Heart right ventricle (tissue), 16 donors: ENCODE results near the gene PPM1E. TPM values are rescaled to one million over a fixed set of nuclear protein-coding genes. Genes with fewer than 3 reads are reported as not detected.

Experiments used
- ATAC-seq, 8 donors: fragments of 200-7000 bp; cut with Tn5 transposase; one replicate each; pipeline ENCODE4 v1.9.1; 2020; ENCODE audit warnings: mild to moderate bottlenecking in 8 of 8, moderate library complexity in 8 of 8, moderate number of reproducible peaks in 1 of 8
- DNase-seq, 2 donors: peaks; one replicate each; pipeline ENCODE4 v3.0.0-alpha.2; 2020
- H3K27ac ChIP-seq, 10 donors: fragments of 200-600 bp; sonication (generic) in 2 of 10; one replicate each; pipeline versions ENCODE4 v1.5.0 to v1.8.0; 2020 to 2022; ENCODE audit warnings: mild to moderate bottlenecking in 3 of 10
- H3K27me3 ChIP-seq, 7 donors: fragments of 200-600 bp; one replicate each; pipeline ENCODE4 v1.8.0; 2021 to 2022; ENCODE audit warnings: mild to moderate bottlenecking in 2 of 7
- H3K36me3 ChIP-seq, 9 donors: fragments of 200-600 bp; sonication (generic) in 1 of 9; one replicate each; pipeline versions ENCODE4 v1.5.0 to v1.8.0; 2020 to 2022; ENCODE audit warnings: mild to moderate bottlenecking in 2 of 9
- H3K4me1 ChIP-seq, 9 donors: fragments of 200-600 bp; sonication (generic) in 1 of 9; one replicate each; pipeline versions ENCODE4 v1.5.0 to v1.8.0; 2020 to 2022; ENCODE audit warnings: mild to moderate bottlenecking in 4 of 9
- H3K4me3 ChIP-seq, 10 donors: fragments of 200-600 bp; sonication (generic) in 2 of 10; one replicate each; pipeline versions ENCODE4 v1.5.0 to v1.8.0; 2020 to 2022; ENCODE audit warnings: mild to moderate bottlenecking in 7 of 10, moderate library complexity in 2 of 10
- H3K9me3 ChIP-seq, 11 donors: fragments of 200-600 bp in 10 of 11; sonication (generic) in 2 of 11; one replicate each; pipeline versions ENCODE4 v1.5.0 to v1.8.0; 2013 to 2022; ENCODE audit warnings: mild to moderate bottlenecking in 2 of 11, control low read depth in 1 of 11, moderate library complexity in 1 of 11
- WGBS, 2 donors: extraction: QIAGEN DNeasy Blood & Tissue Kit; methylation state at CpG; one replicate each; pipeline ENCODE4 v1.1.7; 2013; ENCODE audit warnings: inconsistent platforms in 1 of 2; 5-methylcytosine and 5-hydroxymethylcytosine counted together
- intact Hi-C, 10 donors: fragments of 100-400 bp; cut with DNase I; formaldehyde crosslinking; loops; one replicate each; pipeline versions ENCODE4 v1.11.1 to v1.14.2; 2022
- polyA plus RNA-seq, 2 donors: library from polyadenylated mRNA; stranded (reverse); fragments of 200-250 nt; gene quantifications; one replicate each; pipeline ENCODE4 v1.2.3, GENCODE V29; 2013
- total RNA-seq, 10 donors: library from RNA; stranded (reverse); fragmentation: NEBNext Ultra II Directional in 3 of 10; extraction: Animal tissue kit (Norgen Biotek cat#: 25700) in 3 of 10; gene quantifications; one replicate each; pipeline versions ENCODE4 v1.2.1 to v1.2.4, GENCODE V29; 2021 to 2023
- TF ChIP-seq, protein P1 (sequence below), 9 donors: fragments of 200-600 bp; sonication (generic) in 2 of 9; IDR thresholded peaks; one replicate each; pipeline versions ENCODE4 v1.5.0 to v1.8.0; 2021 to 2022; ENCODE audit warnings: antibody characterized with exemption in 9 of 9, mild to moderate bottlenecking in 5 of 9, moderate library complexity in 1 of 9
- donor health status: Arrhythmogenic right ventricular cardiomyopathy.
- donor health status: ischemic (EF 13 %, LVEDD 7.1; RV severe dilation, severe dysfunction).
- donor health status: healthy with polysubstance abuse.
- donor health status: DM: no; HTN: yes; CAD: no.
- donor health status: DM: no; HTN: no; CAD: no.
- donor health status: ischemic (EF 25% LVEDD 6.9; RV normal size, moderate dysfunction).
- donor health status: ischemic (EF 25% LVEDD 5.7; RV mildly dilated, moderate dysfunction).
- donor health status: healthy.
- donor health status: DM: yes; HTN: yes; CAD: no.
- donor health status: Ischemic cardiomyopathy.
- donor health status: ischemic (EF 35%, LVEDD 5.7; RV mildly dilated, moderate dysfunction).
- donor health status: nonischemic (EF 11% LVEDD 7.7; RV severe dilation, severe dysfunction).
- donor health status: DM: yes; HTN: yes; CAD: no.
- donor health status: PGD.
- donor health status: ischemic (EF 29% LVEDD 5.4; RV normal size, mild dysfunction).
- donor health status: nonischemic (EF 23%, LVEDD 6.1; RV moderate dilation, normal function).

Gene PPM1E
- total and polyA plus RNA-seq, 12 donors = 0.14 to 3.1 (median 0.41) TPM

DNA sequence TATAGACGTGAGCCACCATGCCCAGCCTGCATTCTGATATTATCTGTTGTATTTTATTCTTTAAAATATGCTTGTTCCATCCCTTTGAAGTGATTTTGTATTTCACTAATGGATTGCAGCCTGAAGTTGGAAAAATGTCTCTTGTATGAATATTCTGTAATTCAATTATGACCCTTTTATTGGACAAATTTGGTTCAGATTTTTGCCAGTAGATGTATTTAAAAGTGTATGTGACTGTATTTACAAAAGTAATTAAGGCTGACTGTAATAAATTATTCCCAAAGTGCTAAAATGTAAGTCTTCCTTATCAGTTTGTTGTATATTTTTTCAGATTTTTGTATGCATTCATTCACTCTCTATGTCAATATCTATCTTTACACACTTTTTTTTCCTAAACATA, 23.8 kb downstream of the PPM1E start:
- Histone ChIP-seq H3K4me1 (no peaks in the 10 kb centered on the region), H3K4me3 (no peak overlapping the region), H3K27ac (no peak overlapping the region), H3K36me3 (no peaks in the 10 kb centered on the region), H3K9me3 (no peaks in the 10 kb centered on the region), H3K27me3 (peaks cover 0 to 5% (median 0%) of the 10 kb centered on the region in 7 donors)
- intact Hi-C loops = no loop called here
- TF ChIP-seq, protein P1, sequence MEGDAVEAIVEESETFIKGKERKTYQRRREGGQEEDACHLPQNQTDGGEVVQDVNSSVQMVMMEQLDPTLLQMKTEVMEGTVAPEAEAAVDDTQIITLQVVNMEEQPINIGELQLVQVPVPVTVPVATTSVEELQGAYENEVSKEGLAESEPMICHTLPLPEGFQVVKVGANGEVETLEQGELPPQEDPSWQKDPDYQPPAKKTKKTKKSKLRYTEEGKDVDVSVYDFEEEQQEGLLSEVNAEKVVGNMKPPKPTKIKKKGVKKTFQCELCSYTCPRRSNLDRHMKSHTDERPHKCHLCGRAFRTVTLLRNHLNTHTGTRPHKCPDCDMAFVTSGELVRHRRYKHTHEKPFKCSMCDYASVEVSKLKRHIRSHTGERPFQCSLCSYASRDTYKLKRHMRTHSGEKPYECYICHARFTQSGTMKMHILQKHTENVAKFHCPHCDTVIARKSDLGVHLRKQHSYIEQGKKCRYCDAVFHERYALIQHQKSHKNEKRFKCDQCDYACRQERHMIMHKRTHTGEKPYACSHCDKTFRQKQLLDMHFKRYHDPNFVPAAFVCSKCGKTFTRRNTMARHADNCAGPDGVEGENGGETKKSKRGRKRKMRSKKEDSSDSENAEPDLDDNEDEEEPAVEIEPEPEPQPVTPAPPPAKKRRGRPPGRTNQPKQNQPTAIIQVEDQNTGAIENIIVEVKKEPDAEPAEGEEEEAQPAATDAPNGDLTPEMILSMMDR (IDR thresholded peaks at IDR 0.05) = no peak
- no peak for ATAC-seq
- DNase-seq = no peak
- 67 to 79% methylated on average over 1 of the region's 1 CpG for WGBS, 2 donors

DNA sequence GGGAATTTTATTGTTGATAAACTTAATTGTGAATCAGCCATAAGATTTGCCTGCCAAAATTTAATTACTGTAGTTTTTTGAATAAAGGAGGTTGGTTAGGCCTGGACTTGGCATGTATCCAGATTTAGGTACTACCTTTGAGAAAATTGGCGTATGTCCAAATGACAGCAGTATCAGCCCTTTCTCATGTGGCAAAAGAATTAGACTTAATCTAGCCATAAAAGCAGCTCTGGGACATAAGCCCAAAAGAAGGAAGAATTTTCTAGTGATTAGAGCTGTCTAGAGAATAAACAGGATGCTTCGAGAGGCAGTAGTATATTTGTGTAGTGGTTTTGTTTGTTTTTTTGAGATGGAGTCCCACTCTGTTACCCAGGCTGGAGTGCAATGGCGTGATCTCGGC, 27.7 kb downstream of the PPM1E start:
- WGBS, 2 donors = 44 to 67% methylated on average over 4 of the region's 4 CpGs
- Histone ChIP-seq H3K27me3 (peaks cover 0 to 8% (median 0%) of the 10 kb centered on the region in 7 donors), H3K27ac (no peak overlapping the region), H3K4me1 (peaks cover 0 to 5% (median 0%) of the 10 kb centered on the region in 9 donors), H3K9me3 (no peaks in the 10 kb centered on the region), H3K4me3 (no peak overlapping the region), H3K36me3 (no peaks in the 10 kb centered on the region)
- intact Hi-C loops = no loop called here
- no peak for ATAC-seq
- DNase-seq = no peak
- TF ChIP-seq, protein P1 (IDR thresholded peaks at IDR 0.05) = no peak

DNA sequence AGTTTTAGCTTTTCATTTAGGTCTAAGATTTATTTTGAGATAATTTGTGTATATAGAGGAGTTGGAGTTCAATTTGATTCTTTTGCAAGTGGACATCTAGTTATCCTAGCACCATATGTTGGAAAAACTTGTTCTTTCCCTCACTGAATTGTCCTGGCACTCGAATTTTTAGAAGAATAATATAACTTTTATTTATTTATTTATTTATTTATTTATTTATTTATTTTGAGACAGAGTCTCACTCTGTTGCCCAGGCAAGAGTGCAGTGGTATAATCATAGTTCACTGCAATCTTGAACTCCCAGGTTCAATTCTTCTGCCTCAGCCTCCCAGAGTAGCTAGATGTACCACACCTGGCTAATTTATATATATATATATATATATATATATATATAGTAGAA, 29.4 kb downstream of the PPM1E start:
- H3K27me3 ChIP-seq = peaks cover 0 to 12% (median 0%) of the 10 kb centered on the region in 7 donors
- no peaks in the 10 kb centered on the region for H3K9me3 ChIP-seq
- DNase-seq = no peak
- H3K36me3 ChIP-seq = no peaks in the 10 kb centered on the region
- TF ChIP-seq, protein P1 (IDR thresholded peaks at IDR 0.05) = no peak
- H3K4me1 ChIP-seq = peaks cover 0 to 5% (median 0%) of the 10 kb centered on the region in 9 donors
- H3K27ac ChIP-seq = no peak overlapping the region
- intact Hi-C loops = no loop called here
- no peak overlapping the region for H3K4me3 ChIP-seq
- WGBS, 2 donors = 41 to 48% methylated on average over 1 of the region's 1 CpG
- no peak for ATAC-seq

DNA sequence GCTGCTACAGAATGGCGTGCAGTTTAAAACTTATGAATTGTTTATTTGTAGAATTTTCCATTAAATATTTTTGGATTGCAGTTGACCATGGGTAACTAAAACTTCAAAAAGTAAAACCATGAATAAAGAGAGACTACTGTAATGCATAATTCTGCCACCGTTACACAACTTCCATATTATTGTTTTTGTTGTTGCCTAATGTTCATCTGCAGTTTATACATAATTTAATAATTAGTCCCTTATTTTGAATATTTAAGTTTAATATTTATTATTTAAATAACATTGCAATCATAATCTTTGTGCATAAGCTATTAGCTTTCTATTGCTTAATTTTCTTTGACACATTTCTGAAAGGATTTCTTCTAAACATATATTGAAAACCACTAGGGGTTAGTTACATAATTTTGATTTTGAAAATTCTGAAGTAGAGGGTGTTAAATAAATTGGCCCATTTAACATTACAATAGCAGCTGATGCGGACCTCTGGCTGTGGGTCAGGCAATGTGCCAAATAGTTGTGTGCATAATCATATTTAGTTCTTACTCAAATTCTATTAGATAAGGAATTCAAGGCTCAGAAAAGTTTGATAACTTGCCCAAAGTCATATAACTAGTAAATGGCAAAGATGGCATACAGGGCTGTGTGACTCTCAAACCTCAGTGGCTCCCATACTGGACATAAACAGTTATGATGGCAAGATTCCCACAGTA, 31.1 kb downstream of the PPM1E start:
- TF ChIP-seq, protein P1 (IDR thresholded peaks at IDR 0.05) = no peak
- ATAC-seq (no peak), DNase-seq (no peak)
- Histone ChIP-seq H3K27me3 (peaks cover 0 to 9% (median 0%) of the 10 kb centered on the region in 7 donors), H3K4me1 (peaks cover 0 to 10% (median 0%) of the 10 kb centered on the region in 9 donors), H3K27ac (no peak overlapping the region), H3K36me3 (no peaks in the 10 kb centered on the region), H3K9me3 (no peaks in the 10 kb centered on the region), H3K4me3 (no peak overlapping the region)
- intact Hi-C loops = no loop called here
- 60 to 62% methylated on average over 3 of the region's 3 CpGs for WGBS, 2 donors
